SK-N-SH treated with all-trans-retinoic acid at 6 μM for 48 hours (cell line): ENCODE data around the gene CYP1A1.

Experiments used
- ATAC-seq: fragments of 200-7000 bp; cut with Tn5 transposase; 3 replicates; pipeline ENCODE4 v1.9.1; 2020; ENCODE audit warnings: mild to moderate bottlenecking, moderate library complexity
- ARNTL ChIP-seq: fragments of 450-650 bp; formaldehyde crosslinking; IDR thresholded peaks from 2 replicates; pipeline ENCODE4 v1.5.0; 2020; ENCODE audit warnings: low read depth, mild to moderate bottlenecking, moderate library complexity, borderline replicate concordance
- CREB5 ChIP-seq: fragments of 250-450 bp; sonication (Bioruptor Pico); IDR thresholded peaks from 2 replicates; pipeline ENCODE4 v1.5.1; 2020; ENCODE audit warnings: low read depth, mild to moderate bottlenecking, moderate library complexity
- CSDC2 ChIP-seq: fragments of 250-450 bp; sonication (Bioruptor Pico); IDR thresholded peaks from 2 replicates; pipeline ENCODE4 v1.5.0; 2020; ENCODE audit warnings: mild to moderate bottlenecking, moderate library complexity
- ESRRG ChIP-seq: fragments of 250-450 bp; sonication (Bioruptor Pico); IDR thresholded peaks from 2 replicates; pipeline ENCODE4 v1.6.1; 2021; ENCODE audit warnings: mild to moderate bottlenecking
- GLIS3 ChIP-seq: fragments of 250-450 bp; sonication (Bioruptor Pico); IDR thresholded peaks from 2 replicates; pipeline ENCODE4 v1.5.0; 2020; ENCODE audit warnings: mild to moderate bottlenecking, moderate library complexity
- ISL1 ChIP-seq: fragments of 250-450 bp; sonication (Bioruptor Pico); IDR thresholded peaks from 2 replicates; pipeline ENCODE4 v2.1.2; 2022; ENCODE audit warnings: mild to moderate bottlenecking, moderate library complexity
- OSR1 ChIP-seq: fragments of 250-450 bp; sonication (Bioruptor Pico); IDR thresholded peaks from 2 replicates; pipeline ENCODE4 v1.8.0; 2022; ENCODE audit warnings: moderate library complexity, mild to moderate bottlenecking, inconsistent platforms
- PATZ1 ChIP-seq: fragments of 250-450 bp; sonication (Bioruptor Pico); IDR thresholded peaks from 2 replicates; pipeline ENCODE4 v1.8.0; 2020; ENCODE audit warnings: mild to moderate bottlenecking, moderate library complexity, borderline replicate concordance
- POU6F1 ChIP-seq: fragments of 250-450 bp; sonication (Bioruptor Pico); IDR thresholded peaks from 2 replicates; pipeline ENCODE4 v1.8.0; 2021; ENCODE audit warnings: low read depth, mild to moderate bottlenecking, moderate library complexity, borderline replicate concordance
- PPARA ChIP-seq: fragments of 250-450 bp; sonication (Bioruptor Pico); IDR thresholded peaks from 2 replicates; pipeline ENCODE4 v1.5.0; 2020; ENCODE audit warnings: mild to moderate bottlenecking, borderline replicate concordance
- SNAI2 ChIP-seq: fragments of 250-450 bp; sonication (Bioruptor Pico); IDR thresholded peaks from 2 replicates; pipeline ENCODE4 v1.5.0; 2020; ENCODE audit warnings: mild to moderate bottlenecking, moderate library complexity
- TCF4 ChIP-seq: fragments of 250-450 bp; sonication (Bioruptor Pico); IDR thresholded peaks from 2 replicates; pipeline ENCODE4 v1.8.0; 2021; ENCODE audit warnings: mild to moderate bottlenecking, moderate library complexity, borderline replicate concordance
- TOX ChIP-seq: fragments of 250-450 bp; sonication (Bioruptor Pico); IDR thresholded peaks from 2 replicates; pipeline ENCODE4 v1.8.0; 2021; ENCODE audit warnings: mild to moderate bottlenecking, moderate library complexity, borderline replicate concordance
- TSHZ2 ChIP-seq: fragments of 250-450 bp; sonication (Bioruptor Pico); IDR thresholded peaks from 2 replicates; pipeline ENCODE4 v1.5.0; 2020; ENCODE audit warnings: mild to moderate bottlenecking, moderate library complexity
- ZC3H10 ChIP-seq: fragments of 250-450 bp; sonication (Bioruptor Pico); IDR thresholded peaks from 2 replicates; pipeline ENCODE4 v1.5.1; 2021; ENCODE audit warnings: mild to moderate bottlenecking, moderate library complexity
- ZFP3 ChIP-seq: fragments of 250-450 bp; sonication (Bioruptor Pico); IDR thresholded peaks from 2 replicates; pipeline ENCODE4 v1.5.0; 2020; ENCODE audit warnings: mild to moderate bottlenecking, moderate library complexity
- ZFP30 ChIP-seq: fragments of 450-650 bp; formaldehyde crosslinking; IDR thresholded peaks from 2 replicates; pipeline ENCODE4 v1.5.0; 2022; ENCODE audit warnings: mild to moderate bottlenecking, moderate library complexity
- ZNF565 ChIP-seq: fragments of 450-650 bp; formaldehyde crosslinking; conservative IDR thresholded peaks from 2 replicates; pipeline ENCODE4 v1.5.0; 2020; ENCODE audit warnings: low read depth, mild to moderate bottlenecking, moderate library complexity
- ZNF8 ChIP-seq: fragments of 450-650 bp; formaldehyde crosslinking; IDR thresholded peaks from 2 replicates; pipeline ENCODE4 v1.5.0; 2020; ENCODE audit warnings: mild to moderate bottlenecking, moderate library complexity

Gene CYP1A1

GRCh38 chr15:74710319-74711094 lies 14.8 kb downstream of the CYP1A1 start:
- no peak for ATAC-seq
- TF ChIP-seq GLIS3 (CRISPR knock-in tag) = no peak
- no peak for TF ChIP-seq PPARA
- no peak for TF ChIP-seq POU6F1 (CRISPR knock-in tag)
- TF ChIP-seq, all 23 proteins: peak for 0

GRCh38 chr15:74709892-74710291 lies 15.4 kb downstream of the CYP1A1 start:
- no peak for ATAC-seq

GRCh38 chr15:74709011-74709410 lies 16.3 kb downstream of the CYP1A1 start:
- no peak for ATAC-seq
- no peak for TF ChIP-seq ISL1
- no peak for TF ChIP-seq ZFP30 (CRISPR knock-in tag)
- no peak for TF ChIP-seq PATZ1 (CRISPR knock-in tag)
- no peak for TF ChIP-seq ZFP3 (CRISPR knock-in tag)
- TF ChIP-seq TCF4 = no peak
- no peak for TF ChIP-seq ESRRG (CRISPR knock-in tag)
- TF ChIP-seq CSDC2 (CRISPR knock-in tag) = no peak
- no peak for TF ChIP-seq ZC3H10 (CRISPR knock-in tag)
- no peak for TF ChIP-seq ARNTL (CRISPR knock-in tag)
- no peak for TF ChIP-seq TOX (CRISPR knock-in tag)
- TF ChIP-seq ZNF8 = no peak
- TF ChIP-seq CREB5 (CRISPR knock-in tag) = no peak
- no peak for TF ChIP-seq TSHZ2 (CRISPR knock-in tag)

More at GRCh38 chr15:74709892-74710291, 15.4 kb downstream of the CYP1A1 start:
- no peak for TF ChIP-seq CSDC2 (CRISPR knock-in tag)
- TF ChIP-seq CREB5 (CRISPR knock-in tag) = no peak
- no peak for TF ChIP-seq OSR1 (CRISPR knock-in tag)
- no peak for TF ChIP-seq ZNF8
- no peak for TF ChIP-seq ZFP3 (CRISPR knock-in tag)

GRCh38 chr15:74696808-74697207 lies 28.5 kb downstream of the CYP1A1 start:
- no peak for TF ChIP-seq PPARA
- TF ChIP-seq GLIS3 (CRISPR knock-in tag) = no peak
- TF ChIP-seq ZNF8 = no peak
- TF ChIP-seq ZFP30 (CRISPR knock-in tag) = no peak
- no peak for TF ChIP-seq POU6F1 (CRISPR knock-in tag)
- TF ChIP-seq ARNTL (CRISPR knock-in tag) = no peak
- no peak for TF ChIP-seq ISL1
- no peak for TF ChIP-seq SNAI2 (CRISPR knock-in tag)
- no peak for TF ChIP-seq ZNF565 (CRISPR knock-in tag)
- TF ChIP-seq, all 23 proteins: peak for 0
- no peak for ATAC-seq
